Measurements from ENCODE around the gene FUOM. TPM values are rescaled to one million over a fixed set of nuclear protein-coding genes. Genes with fewer than 3 reads are reported as not detected.

Gene FUOM
- total and polyA plus RNA-seq, 10 of the 15 experiments (the other 5 are each of a cell fraction or from before 2014, with no cell fraction given): 1.8 to 41.7 (median 25.6) TPM

DNA sequence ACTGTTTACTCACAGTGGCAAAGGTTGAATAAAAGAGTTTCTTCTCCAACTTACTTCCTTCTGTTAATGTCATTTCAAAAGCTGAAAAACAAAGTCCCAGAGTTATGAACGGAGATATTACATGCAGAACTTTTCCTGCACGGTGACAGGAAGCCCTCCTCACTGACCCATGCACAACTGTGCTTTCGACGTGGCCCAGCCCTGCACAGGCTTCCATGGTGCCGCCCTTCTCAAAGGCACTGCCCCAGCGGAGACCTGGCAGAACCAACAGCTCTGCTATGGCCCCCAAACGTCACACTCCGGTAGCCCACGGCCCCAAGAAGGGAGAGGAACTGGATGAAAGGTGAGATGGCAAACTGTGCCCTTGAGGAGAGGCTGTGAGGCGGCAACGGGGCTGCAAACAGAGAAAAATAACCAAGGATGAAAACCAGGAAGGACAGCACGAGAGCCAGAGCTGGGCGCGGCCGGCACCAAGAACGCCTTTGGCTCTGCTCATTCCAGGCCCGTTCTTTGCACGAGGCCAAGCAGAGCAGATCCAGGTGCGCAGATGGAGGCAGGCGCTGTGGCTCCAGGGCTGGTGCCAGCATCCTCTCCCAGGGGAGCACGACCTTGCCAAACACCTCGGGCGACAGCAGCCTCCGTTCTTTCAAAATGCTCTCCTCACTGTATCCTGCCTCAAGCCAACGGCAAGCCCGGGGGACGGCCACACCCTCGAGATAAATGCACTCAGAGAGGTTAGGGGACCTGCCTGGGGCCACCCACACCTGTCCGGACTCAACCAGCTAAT lies 7.0 kb upstream of the FUOM start:
- TF ChIP-seq, protein P1, sequence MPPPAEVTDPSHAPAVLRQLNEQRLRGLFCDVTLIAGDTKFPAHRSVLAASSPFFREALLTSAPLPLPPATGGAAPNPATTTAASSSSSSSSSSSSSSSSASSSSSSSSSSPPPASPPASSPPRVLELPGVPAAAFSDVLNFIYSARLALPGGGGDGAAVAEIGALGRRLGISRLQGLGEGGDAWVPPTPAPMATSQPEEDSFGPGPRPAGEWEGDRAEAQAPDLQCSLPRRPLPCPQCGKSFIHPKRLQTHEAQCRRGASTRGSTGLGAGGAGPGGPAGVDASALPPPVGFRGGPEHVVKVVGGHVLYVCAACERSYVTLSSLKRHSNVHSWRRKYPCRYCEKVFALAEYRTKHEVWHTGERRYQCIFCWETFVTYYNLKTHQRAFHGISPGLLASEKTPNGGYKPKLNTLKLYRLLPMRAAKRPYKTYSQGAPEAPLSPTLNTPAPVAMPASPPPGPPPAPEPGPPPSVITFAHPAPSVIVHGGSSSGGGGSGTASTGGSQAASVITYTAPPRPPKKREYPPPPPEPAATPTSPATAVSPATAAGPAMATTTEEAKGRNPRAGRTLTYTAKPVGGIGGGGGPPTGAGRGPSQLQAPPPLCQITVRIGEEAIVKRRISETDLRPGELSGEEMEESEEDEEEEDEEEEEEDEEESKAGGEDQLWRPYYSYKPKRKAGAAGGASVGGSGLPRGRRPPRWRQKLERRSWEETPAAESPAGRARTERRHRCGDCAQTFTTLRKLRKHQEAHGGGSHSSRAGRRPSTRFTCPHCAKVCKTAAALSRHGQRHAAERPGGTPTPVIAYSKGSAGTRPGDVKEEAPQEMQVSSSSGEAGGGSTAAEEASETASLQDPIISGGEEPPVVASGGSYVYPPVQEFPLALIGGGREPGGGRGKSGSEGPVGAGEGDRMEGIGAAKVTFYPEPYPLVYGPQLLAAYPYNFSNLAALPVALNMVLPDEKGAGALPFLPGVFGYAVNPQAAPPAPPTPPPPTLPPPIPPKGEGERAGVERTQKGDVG (CRISPR knock-in tag; IDR thresholded peaks at IDR 0.05): no peak
- TF ChIP-seq ZZZ3 (IDR thresholded peaks at IDR 0.05; ENCODE audit: control insufficient read depth, insufficient read length, low read depth) (no peak), ZNF622 (IDR thresholded peaks at IDR 0.05) (no peak), ATF7 (IDR thresholded peaks at IDR 0.05; ENCODE audit: low read depth) (no peak), CREM (IDR thresholded peaks at IDR 0.05; ENCODE audit: low read depth) (no peak), HDAC6 (IDR thresholded peaks at IDR 0.05; ENCODE audit: unreplicated experiment) (no peak), TAF1 (IDR thresholded peaks at IDR 0.05; ENCODE audit: borderline replicate concordance, low read depth, low read length) (no peak), POLR2AphosphoS5 (IDR thresholded peaks at IDR 0.05; ENCODE audit: low read length) (no peak), RAD51 (IDR thresholded peaks at IDR 0.05) (no peak), MXI1 (IDR thresholded peaks at IDR 0.05; ENCODE audit: low read depth, low read length) (no peak), TCF3 (IDR thresholded peaks at IDR 0.05; ENCODE audit: borderline replicate concordance, insufficient read depth, low read depth, low read length) (no peak), MEF2B (IDR thresholded peaks at IDR 0.05; ENCODE audit: partially characterized antibody, poor library complexity, severe bottlenecking) (no peak), IKZF1 (conservative IDR thresholded peaks at IDR 0.05) (no peak), CREB1 (IDR thresholded peaks at IDR 0.05; ENCODE audit: low read depth) (no peak), GATAD2B (conservative IDR thresholded peaks at IDR 0.05; ENCODE audit: low read depth) (no peak), CBX5 (IDR thresholded peaks at IDR 0.05; ENCODE audit: low read depth) (no peak), STAT3 (IDR thresholded peaks at IDR 0.05; ENCODE audit: low read depth, low read length) (no peak)
- TF ChIP-seq, protein P2, sequence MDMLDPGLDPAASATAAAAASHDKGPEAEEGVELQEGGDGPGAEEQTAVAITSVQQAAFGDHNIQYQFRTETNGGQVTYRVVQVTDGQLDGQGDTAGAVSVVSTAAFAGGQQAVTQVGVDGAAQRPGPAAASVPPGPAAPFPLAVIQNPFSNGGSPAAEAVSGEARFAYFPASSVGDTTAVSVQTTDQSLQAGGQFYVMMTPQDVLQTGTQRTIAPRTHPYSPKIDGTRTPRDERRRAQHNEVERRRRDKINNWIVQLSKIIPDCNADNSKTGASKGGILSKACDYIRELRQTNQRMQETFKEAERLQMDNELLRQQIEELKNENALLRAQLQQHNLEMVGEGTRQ (IDR thresholded peaks at IDR 0.05; ENCODE audit: borderline replicate concordance, low read depth, low read length): no peak
- TF ChIP-seq, protein P3, sequence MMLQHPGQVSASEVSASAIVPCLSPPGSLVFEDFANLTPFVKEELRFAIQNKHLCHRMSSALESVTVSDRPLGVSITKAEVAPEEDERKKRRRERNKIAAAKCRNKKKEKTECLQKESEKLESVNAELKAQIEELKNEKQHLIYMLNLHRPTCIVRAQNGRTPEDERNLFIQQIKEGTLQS (IDR thresholded peaks at IDR 0.05; ENCODE audit: borderline replicate concordance, extremely low read depth, low read depth, low read length): no peak
- H3K27ac ChIP-seq (ENCODE audit: control insufficient read depth, insufficient read depth): no peak overlapping the region
- H3K9ac ChIP-seq (ENCODE audit: control insufficient read depth, insufficient read depth, low read length): no peak overlapping the region
- DNase-seq (ENCODE audit: low read depth, low spot score): no peak
- H2AFZ ChIP-seq (ENCODE audit: control insufficient read depth, low read depth, low read length): no peak overlapping the region
- no peaks in the 10 kb centered on the region for H3K79me2 ChIP-seq (ENCODE audit: control insufficient read depth, insufficient read depth, low read length)
- no peak overlapping the region for H3K4me2 ChIP-seq (ENCODE audit: control insufficient read depth, insufficient read depth)
- no peaks in the 10 kb centered on the region for H3K27me3 ChIP-seq (replicated peaks in 1 of 2; ENCODE audit: control insufficient read depth in 2 of 2, insufficient read depth in 2 of 2, low read length in 1 of 2)
- peaks cover 18% of the 10 kb centered on the region for H3K4me1 ChIP-seq (ENCODE audit: control insufficient read depth, insufficient read depth, low read length)
- no peak for FAIRE-seq
- ChIA-PET POLR2A (no interaction called here), SMC1A (ENCODE audit: uncharacterized antibody, unreplicated experiment) (interaction anchor here (1.5 kb wide), 1 partner anchor 10 kb away, joined by 3 read pairs; no protein-coding TSS in a partner anchor), CTCF (no interaction called here), RAD21 (ENCODE audit: unreplicated experiment) (no interaction called here)
- intact Hi-C loops (cut with micrococcal nuclease; ENCODE audit: unreplicated experiment) (no loop called here), in situ Hi-C loops (cut with MboI) (no loop called here)
- no peak for ATAC-seq
- no peaks in the 10 kb centered on the region for H4K20me1 ChIP-seq (ENCODE audit: control insufficient read depth, insufficient read depth)
- H3K36me3 ChIP-seq (ENCODE audit: control insufficient read depth in 2 of 2, insufficient read depth in 2 of 2, low read length in 1 of 2): peaks cover 5 to 9% of the 10 kb centered on the region in 2 experiments
- H3K4me3 ChIP-seq: no peak overlapping the region
- 91% methylated on average over 29 of the region's 29 CpGs for whole genome bisulfite sequencing (ENCODE audit: insufficient coverage, insufficient replicate concordance, low lambda C conversion rate, missing lambda C conversion rate)
- no peaks in the 10 kb centered on the region for H3K9me3 ChIP-seq (replicated peaks; ENCODE audit: control insufficient read depth, insufficient read depth, low read length)
- no TSS peak for BruUV-seq (replicated peaks)
